T-helper 2 cell treated with Interferon-gamma antibody and Interleukin-4, amounts not matched to agents 5 μg/mL and 100 μg/mL, for 36 hours (primary cell): ENCODE measurements around the gene OPN1MW2.
"Not testable (repeated sequence)": the region's sequence is repeated elsewhere in the genome, so short reads cannot be mapped to it uniquely, and the experiment has no call there.

ENCODE experiments used
- DNase-seq: peaks from one replicate; pipeline ENCODE4 v3.0.0; 2021; ENCODE audit warnings: low spot score
- H3K27ac Mint-ChIP-seq: one replicate; pipeline ENCODE4 v1.8.0; 2021; ENCODE audit warnings: mild to moderate bottlenecking, mixed read lengths
- H3K27me3 Mint-ChIP-seq: one replicate; pipeline ENCODE4 v1.8.0; 2021; ENCODE audit warnings: low read depth, mixed read lengths
- H3K36me3 Mint-ChIP-seq: one replicate; pipeline ENCODE4 v1.8.0; 2021; ENCODE audit warnings: low read depth, mixed read lengths
- H3K4me1 Mint-ChIP-seq: one replicate; pipeline ENCODE4 v1.8.0; 2021; ENCODE audit warnings: low read depth, mixed read lengths
- H3K4me3 Mint-ChIP-seq: one replicate; pipeline ENCODE4 v1.8.0; 2022; ENCODE audit warnings: mild to moderate bottlenecking, moderate library complexity, mixed read lengths
- H3K9me3 Mint-ChIP-seq: one replicate; pipeline ENCODE4 v1.8.0; 2021; ENCODE audit warnings: mixed read lengths

The OPN1MW2 gene

GRCh38 chrX:154238939-154239559 is 19.5 kb downstream of the OPN1MW2 start:
- H3K4me3 Mint-ChIP-seq, H3K36me3 Mint-ChIP-seq, DNase-seq, H3K27ac Mint-ChIP-seq, H3K4me1 Mint-ChIP-seq, H3K9me3 Mint-ChIP-seq, H3K27me3 Mint-ChIP-seq: not testable (repeated sequence)

- not testable (repeated sequence) for H3K27ac Mint-ChIP-seq, H3K9me3 Mint-ChIP-seq, H3K4me1 Mint-ChIP-seq, DNase-seq, H3K27me3 Mint-ChIP-seq, H3K36me3 Mint-ChIP-seq, H3K4me3 Mint-ChIP-seq
Measured at GRCh38 chrX:154239982-154240503, 20.5 kb downstream of the OPN1MW2 start.

GRCh38 chrX:154247377-154248045 is 28.0 kb downstream of the OPN1MW2 start:
- not testable (repeated sequence) for H3K36me3 Mint-ChIP-seq, H3K27me3 Mint-ChIP-seq, DNase-seq, H3K27ac Mint-ChIP-seq, H3K4me1 Mint-ChIP-seq, H3K9me3 Mint-ChIP-seq, H3K4me3 Mint-ChIP-seq

GRCh38 chrX:154248076-154248475 is 28.5 kb downstream of the OPN1MW2 start:
- H3K36me3 Mint-ChIP-seq, H3K9me3 Mint-ChIP-seq, H3K4me1 Mint-ChIP-seq, H3K27me3 Mint-ChIP-seq, DNase-seq, H3K4me3 Mint-ChIP-seq, H3K27ac Mint-ChIP-seq: not testable (repeated sequence)

GRCh38 chrX:154257282-154257681 is 37.7 kb downstream of the OPN1MW2 start, which contains the start of gene OPN1MW3:
OPN1MW3 (plus strand) TSS chrX:154257582; CDS start chrX:154257620, 38 bp downstream.
- not testable (repeated sequence) for H3K4me3 Mint-ChIP-seq, H3K27ac Mint-ChIP-seq, H3K27me3 Mint-ChIP-seq, H3K4me1 Mint-ChIP-seq, DNase-seq, H3K36me3 Mint-ChIP-seq, H3K9me3 Mint-ChIP-seq

- DNase-seq, H3K27ac Mint-ChIP-seq, H3K4me3 Mint-ChIP-seq, H3K9me3 Mint-ChIP-seq, H3K27me3 Mint-ChIP-seq, H3K4me1 Mint-ChIP-seq, H3K36me3 Mint-ChIP-seq: not testable (repeated sequence)
Measured at GRCh38 chrX:154258711-154259110, 39.2 kb downstream of the OPN1MW2 start.

GRCh38 chrX:154263072-154263471 is 43.5 kb downstream of the OPN1MW2 start:
- not testable (repeated sequence) for H3K36me3 Mint-ChIP-seq

GRCh38 chrX:154269245-154269644 is 49.7 kb downstream of the OPN1MW2 start:
- not testable (repeated sequence) for H3K4me3 Mint-ChIP-seq, H3K27ac Mint-ChIP-seq, H3K27me3 Mint-ChIP-seq, H3K4me1 Mint-ChIP-seq, H3K9me3 Mint-ChIP-seq, DNase-seq, H3K36me3 Mint-ChIP-seq

More at GRCh38 chrX:154263072-154263471, 43.5 kb downstream of the OPN1MW2 start:
- H3K4me1 Mint-ChIP-seq, DNase-seq, H3K27me3 Mint-ChIP-seq, H3K27ac Mint-ChIP-seq, H3K4me3 Mint-ChIP-seq, H3K9me3 Mint-ChIP-seq: not testable (repeated sequence)
